Panc1 (cell line): Measurements from ENCODE around the gene USP3. TPM values are rescaled to one million over a fixed set of nuclear protein-coding genes. Genes with fewer than 3 reads are reported as not detected.

Source experiments
- ATAC-seq: fragments of 200-7000 bp; cut with Tn5 transposase; 2 replicates; pipeline ENCODE4 v1.9.1; 2020; ENCODE audit warnings: mild to moderate bottlenecking, moderate library complexity
- BruUV-seq: library from RNA; stranded (reverse); fragments of 400-500 nt; replicated peaks from 2 replicates; lab custom pipeline; 2021; lab: Mats Ljungman, UMichigan
- CTCF ChIA-PET: fragments of 300-600 bp; sonication (Branson Sonifier 250); formaldehyde crosslinking; loops from one replicate; lab custom pipeline; 2022; ENCODE audit warnings: antibody characterized with exemption; lab: Charles Lee
- POLR2A ChIA-PET: fragments of 300-600 bp; sonication (Branson Sonifier 250); formaldehyde crosslinking; loops from one replicate; lab custom pipeline; 2022; ENCODE audit warnings: antibody characterized with exemption; lab: Charles Lee
- DNase-seq: peaks from one replicate; pipeline ENCODE4 v3.0.0-alpha.2; 2010; ENCODE audit warnings: low read depth, low spot score
- H3K27ac ChIP-seq: 2 replicates; pipeline ENCODE4 v1.5.1; 2011; ENCODE audit warnings: mild to moderate bottlenecking, low read length, inconsistent platforms
- H3K27me3 ChIP-seq: fragments of 200-500 bp; sonication (Bioruptor generic); 2 replicates; pipeline ENCODE4 v1.6.0; 2014; ENCODE audit warnings: low read length, inconsistent platforms; ENCODE audit not compliant: control insufficient read depth, insufficient read depth
- H3K36me3 ChIP-seq: fragments of 200-500 bp; sonication (Bioruptor generic); 2 replicates; pipeline ENCODE4 v1.5.1; 2014; ENCODE audit warnings: inconsistent platforms, mild to moderate bottlenecking, low read length, moderate library complexity; ENCODE audit not compliant: control insufficient read depth, insufficient read depth
- H3K4me1 ChIP-seq: 2 replicates; pipeline ENCODE4 v1.5.1; 2011; ENCODE audit warnings: inconsistent platforms, mild to moderate bottlenecking, low read length, moderate library complexity; ENCODE audit not compliant: control insufficient read depth, insufficient read depth
- H3K4me3 ChIP-seq, 2 experiments: 2 replicates each; pipeline ENCODE4 v1.5.1; 2011 to 2012; ENCODE audit warnings: low read depth in 2 of 2, low read length in 2 of 2, mild to moderate bottlenecking in 2 of 2, inconsistent platforms in 1 of 2, moderate library complexity in 1 of 2
- H3K9me3 ChIP-seq: fragments of 200-500 bp; sonication (Bioruptor generic); 2 replicates; pipeline ENCODE4 v1.5.1; 2014; ENCODE audit warnings: low read depth, mild to moderate bottlenecking, inconsistent platforms, low read length, moderate library complexity; ENCODE audit not compliant: control insufficient read depth, insufficient read depth
- CTCF ChIP-seq: fragments of 450-650 bp; IDR thresholded peaks from 2 replicates; pipeline ENCODE4 v1.5.1; 2017; ENCODE audit warnings: mild to moderate bottlenecking
- POLR2AphosphoS5 ChIP-seq: IDR thresholded peaks from 2 replicates; pipeline ENCODE4 v1.6.1; 2012; ENCODE audit warnings: mild to moderate bottlenecking, low read depth, low read length, moderate library complexity
- REST ChIP-seq, 2 experiments: IDR thresholded peaks; 2 replicates each; pipeline ENCODE4 v1.6.1; 2011 to 2012; ENCODE audit warnings: low read depth in 2 of 2, control low read depth in 1 of 2, low read length in 1 of 2, mild to moderate bottlenecking in 1 of 2, moderate library complexity in 1 of 2; ENCODE audit not compliant: insufficient read depth in 1 of 2
- SIN3A ChIP-seq: IDR thresholded peaks from 2 replicates; pipeline ENCODE4 v1.6.1; 2012; ENCODE audit warnings: low read depth, mild to moderate bottlenecking, low read length, moderate library complexity, borderline replicate concordance; ENCODE audit not compliant: insufficient read depth
- TCF7L2 ChIP-seq: IDR thresholded peaks from 2 replicates; pipeline ENCODE4 v1.6.1; 2011; ENCODE audit warnings: mild to moderate bottlenecking, low read depth, low read length, inconsistent platforms
- in situ Hi-C: cut with HindIII; loops from 2 replicates; pipeline ENCODE4 v1.10.0; 2016; ENCODE audit warnings: low sequenced_read_pairs, low pct_unique_long_range_greater_than_20kb
- intact Hi-C: fragments of 100-400 bp; cut with micrococcal nuclease; formaldehyde crosslinking; loops from one replicate; pipeline ENCODE4 v1.10.0; 2022; ENCODE audit not compliant: unreplicated experiment
- total RNA-seq: library from RNA; stranded (reverse); gene quantifications from one replicate; pipeline ENCODE4 v1.2.1, GENCODE V29; 2021; ENCODE audit not compliant: unreplicated experiment

The USP3 gene
- total RNA-seq, 1 experiment from 2014 or later, result 51.4 TPM

DNA sequence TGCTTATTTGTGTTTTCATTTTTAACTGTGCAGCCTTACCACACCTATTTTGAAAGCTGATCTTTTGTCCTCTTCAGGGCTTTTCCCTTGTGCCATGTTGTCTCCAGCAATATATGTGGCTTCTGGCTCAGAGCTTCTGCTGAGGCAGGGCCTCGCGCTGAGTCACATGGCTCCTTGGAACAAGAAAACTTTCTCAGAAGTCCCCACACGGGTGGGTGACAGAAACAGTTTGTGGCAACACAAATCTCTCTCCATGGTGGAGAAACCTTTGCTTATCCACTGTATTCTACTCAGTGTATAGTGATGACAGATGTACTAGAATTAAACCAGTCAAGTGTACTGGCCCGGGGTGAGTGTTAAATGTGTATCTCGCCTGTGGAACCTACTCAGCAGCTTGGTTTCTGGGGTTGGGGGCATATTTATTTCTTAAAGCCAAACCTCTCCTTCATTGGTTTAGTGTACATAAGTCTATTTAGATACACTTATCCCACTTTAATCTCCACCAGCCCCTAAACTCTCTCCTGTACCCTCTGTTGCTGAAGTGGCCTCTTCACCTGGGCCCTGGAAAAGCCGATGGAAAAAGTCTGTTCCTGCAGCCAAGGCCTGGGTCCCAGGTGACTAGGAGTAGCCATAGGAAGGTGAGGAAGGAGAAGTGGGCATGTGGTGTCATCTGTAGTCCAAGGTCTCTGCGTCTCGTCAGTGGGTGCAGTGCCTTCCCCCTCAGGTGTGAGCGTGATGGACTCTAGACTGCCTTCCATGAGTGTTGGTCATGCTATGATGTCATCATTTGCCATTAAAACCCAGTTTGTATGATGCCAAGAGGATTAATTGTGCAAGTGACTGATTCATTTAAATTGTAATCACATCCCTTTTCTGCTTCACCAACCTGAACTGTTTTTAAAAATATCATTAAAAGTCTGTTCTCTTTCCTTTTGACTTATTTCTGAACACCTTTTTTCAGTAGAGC is 89.6 kb downstream of the USP3 start:
- TF ChIP-seq CTCF, result no peak
- TF ChIP-seq POLR2AphosphoS5, result no peak
- TF ChIP-seq TCF7L2, result no peak
- no peak for TF ChIP-seq SIN3A
- TF ChIP-seq REST (IDR thresholded peaks at IDR 0.05; ENCODE audit: insufficient read depth in 1 of 2, low read depth in 2 of 2, low read length in 1 of 2), result no peak
- Histone ChIP-seq H3K27me3 (no peaks in the 10 kb centered on the region), H3K27ac (no peak overlapping the region), H3K4me3 (no peak overlapping the region), H3K36me3 (peaks cover 17% of the 10 kb centered on the region; the same call in 1 of the 2 replicates), H3K4me1 (peaks cover 5% of the 10 kb centered on the region; the same call in 1 of the 2 replicates), H3K9me3 (no peaks in the 10 kb centered on the region)
- CTCF ChIA-PET, result no interaction called here
- no peak for ATAC-seq
- in situ Hi-C loops (no loop called here), intact Hi-C loops (no loop called here)
- no peak for DNase-seq
- POLR2A ChIA-PET, result no interaction called here
- no TSS peak for BruUV-seq

GRCh38 chr15:63595065-63595464 is 90.7 kb downstream of the USP3 start:
- ChIA-PET POLR2A (interaction anchor here (0.7 kb wide), 1 partner anchor 91 kb away, joined by 3 read pairs; the partner anchor contains the start of gene USP3), CTCF (no interaction called here)
- Histone ChIP-seq H3K27ac (no peak overlapping the region), H3K36me3 (peaks cover 10% of the 10 kb centered on the region; the same call in 1 of the 2 replicates), H3K4me3 (no peak overlapping the region), H3K27me3 (no peaks in the 10 kb centered on the region), H3K9me3 (no peaks in the 10 kb centered on the region), H3K4me1 (peaks cover 11% of the 10 kb centered on the region; the same call in 1 of the 2 replicates)
- BruUV-seq, result no TSS peak
- DNase-seq (no peak), ATAC-seq (no peak)
- in situ Hi-C loops, result no loop called here
- no peak for TF ChIP-seq SIN3A
- TF ChIP-seq CTCF, result no peak
- no peak for TF ChIP-seq REST (IDR thresholded peaks at IDR 0.05; ENCODE audit: insufficient read depth in 1 of 2, low read depth in 2 of 2, low read length in 1 of 2)
- no peak for TF ChIP-seq POLR2AphosphoS5
- TF ChIP-seq TCF7L2, result no peak
- intact Hi-C loops, result loop anchor here (5.0 kb wide), 1 partner anchor 128 kb away; no protein-coding TSS in a partner anchor
